Endothelial cell of hepatic sinusoid (primary cell): Measurements from ENCODE around the gene MERTK.
"Not testable (repeated sequence)": the region's sequence is repeated elsewhere in the genome, so short reads cannot be mapped to it uniquely, and the experiment has no call there.

Experiments used
- in situ Hi-C: cut with HindIII; loops from 2 replicates; pipeline ENCODE4 v1.10.0; 2017; ENCODE audit warnings: low sequenced_read_pairs

The MERTK gene

GRCh38 chr2:111897924-111898702 is at the start of gene MERTK:
Gene MERTK (plus strand): TSS chr2:111898607. CDS start chr2:111898736, 129 bp downstream.
- in situ Hi-C loops: loop anchor here (5.0 kb wide), 1 partner anchor 89 kb away; no protein-coding TSS in a partner anchor

GRCh38 chr2:111850646-111851045 is 47.8 kb upstream of the MERTK start:
- in situ Hi-C loops: not testable (repeated sequence)

- in situ Hi-C loops: not testable (repeated sequence)
These were observed 45.9 kb upstream of the MERTK start for GRCh38 chr2:111852544-111852943.

GRCh38 chr2:111860005-111860404 is 38.4 kb upstream of the MERTK start:
- in situ Hi-C loops: not testable (repeated sequence)

- in situ Hi-C loops: not testable (repeated sequence)
These were observed 33.3 kb upstream of the MERTK start for GRCh38 chr2:111865124-111865523.

- in situ Hi-C loops: not testable (repeated sequence)
These were observed 25.6 kb upstream of the MERTK start for GRCh38 chr2:111872806-111873205.

GRCh38 chr2:111883661-111884591 is 14.5 kb upstream of the MERTK start, which contains the start of gene ANAPC1:
Gene ANAPC1 (minus strand): TSS chr2:111884193. CDS start chr2:111880825, 3,368 bp downstream.
- in situ Hi-C loops: no loop called here

- in situ Hi-C loops: no loop called here
These were observed 13.8 kb upstream of the MERTK start for GRCh38 chr2:111884592-111884964.

- in situ Hi-C loops: loop anchor here (5.0 kb wide), 1 partner anchor 91 kb away; no protein-coding TSS in a partner anchor
These were observed 2.4 kb upstream of the MERTK start for GRCh38 chr2:111896024-111896423.

GRCh38 chr2:111896576-111896975 is 1.8 kb upstream of the MERTK start:
- in situ Hi-C loops: loop anchor here (5.0 kb wide), 1 partner anchor 91 kb away; no protein-coding TSS in a partner anchor

- in situ Hi-C loops: loop anchor here (5.0 kb wide), 1 partner anchor 90 kb away; no protein-coding TSS in a partner anchor
These were observed 830 bp upstream of the MERTK start for GRCh38 chr2:111897630-111897923.

- in situ Hi-C loops: loop anchor here (5.0 kb wide), 1 partner anchor 88 kb away; no protein-coding TSS in a partner anchor
These were observed 502 bp downstream of the MERTK start for GRCh38 chr2:111898703-111899514.

- in situ Hi-C loops: no loop called here
These were observed 2.5 kb downstream of the MERTK start for GRCh38 chr2:111900859-111901258.

- in situ Hi-C loops: no loop called here
These were observed 5.1 kb downstream of the MERTK start for GRCh38 chr2:111903516-111903915.

GRCh38 chr2:111903930-111904439 is 5.6 kb downstream of the MERTK start:
- in situ Hi-C loops: no loop called here

- in situ Hi-C loops: no loop called here
These were observed 6.5 kb downstream of the MERTK start for GRCh38 chr2:111904726-111905474.

- in situ Hi-C loops: not testable (repeated sequence)
These were observed 7.1 kb downstream of the MERTK start for GRCh38 chr2:111905475-111905869.

- in situ Hi-C loops: no loop called here
These were observed 7.8 kb downstream of the MERTK start for GRCh38 chr2:111905990-111906735.

- in situ Hi-C loops: no loop called here
These were observed 10.2 kb downstream of the MERTK start for GRCh38 chr2:111908578-111908977.
